Naive thymus-derived CD4-positive, alpha-beta T cell (primary cell): ENCODE results near the gene TAX1BP1. TPM values are rescaled to one million over a fixed set of nuclear protein-coding genes. Genes with fewer than 3 reads are reported as not detected.

Experiments
- ATAC-seq: fragments of 150-1000 bp; cut with Tn5 transposase; 2 replicates; pipeline ENCODE4 v1.10.0; 2021; ENCODE audit warnings: mild to moderate bottlenecking, moderate library complexity
- CTCF ChIA-PET: fragments of 350-600 bp; sonication (Branson Sonifier 250); formaldehyde crosslinking; loops from one replicate; lab custom pipeline; 2021; ENCODE audit warnings: antibody characterized with exemption; lab: Charles Lee
- POLR2A ChIA-PET: fragments of 350-600 bp; sonication (Branson Sonifier 250); formaldehyde crosslinking; loops from one replicate; lab custom pipeline; 2021; ENCODE audit warnings: antibody characterized with exemption, inconsistent platforms; lab: Charles Lee
- DNase-seq, 9 donors: peaks; one replicate each; pipeline versions ENCODE4 v3.0.0 to v3.0.0-alpha.2; 2020 to 2022; ENCODE audit warnings: mixed read lengths in 1 of 9
- H3K27ac ChIP-seq: one replicate; pipeline ENCODE4 v1.7.0; 2013; ENCODE audit warnings: mild to moderate bottlenecking, low read depth, low read length, moderate library complexity
- H3K27me3 ChIP-seq, 2 donors: one replicate each; pipeline ENCODE4 v1.7.0; 2013; ENCODE audit warnings: low read length in 2 of 2, mild to moderate bottlenecking in 2 of 2, moderate library complexity in 2 of 2; ENCODE audit not compliant: control insufficient read depth in 2 of 2, insufficient read depth in 2 of 2
- H3K36me3 ChIP-seq, 3 experiments: 1 replicate in 2 of 3; 2 replicates in 1 of 3; pipeline ENCODE4 v1.7.0; 2013; ENCODE audit warnings: low read length in 3 of 3, mild to moderate bottlenecking in 3 of 3, moderate library complexity in 1 of 3; ENCODE audit not compliant: insufficient read depth in 3 of 3, control insufficient read depth in 2 of 3
- H3K4me1 ChIP-seq, 2 donors: one replicate each; pipeline ENCODE4 v1.7.0; 2013; ENCODE audit warnings: low read length in 2 of 2, mild to moderate bottlenecking in 2 of 2, moderate library complexity in 1 of 2; ENCODE audit not compliant: control insufficient read depth in 2 of 2, insufficient read depth in 2 of 2
- H3K4me3 ChIP-seq: 2 replicates; pipeline ENCODE4 v1.7.0; 2013; ENCODE audit warnings: mild to moderate bottlenecking, low read length
- H3K9me3 ChIP-seq, 3 experiments: 1 replicate in 2 of 3; 2 replicates in 1 of 3; pipeline ENCODE4 v1.7.0; 2013; ENCODE audit warnings: low read length in 3 of 3; ENCODE audit not compliant: control insufficient read depth in 2 of 3
- H3K27ac Mint-ChIP-seq, 9 donors: one replicate each; pipeline ENCODE4 v1.8.0; 2020 to 2022; ENCODE audit warnings: mixed read lengths in 9 of 9, mild to moderate bottlenecking in 8 of 9, moderate library complexity in 5 of 9, inconsistent platforms in 2 of 9
- H3K27me3 Mint-ChIP-seq, 5 donors: one replicate each; pipeline ENCODE4 v1.8.0; 2021 to 2022; ENCODE audit warnings: mixed read lengths in 5 of 5, mild to moderate bottlenecking in 1 of 5
- H3K36me3 Mint-ChIP-seq, 5 donors: one replicate each; pipeline ENCODE4 v1.8.0; 2020 to 2022; ENCODE audit warnings: mixed read lengths in 5 of 5, mild to moderate bottlenecking in 3 of 5, inconsistent platforms in 1 of 5
- H3K4me1 Mint-ChIP-seq, 7 donors: one replicate each; pipeline ENCODE4 v1.8.0; 2020 to 2022; ENCODE audit warnings: mixed read lengths in 7 of 7, mild to moderate bottlenecking in 3 of 7, inconsistent platforms in 1 of 7
- H3K4me3 Mint-ChIP-seq, 10 donors: one replicate each; pipeline ENCODE4 v1.8.0; 2020 to 2022; ENCODE audit warnings: mild to moderate bottlenecking in 10 of 10, mixed read lengths in 10 of 10, moderate library complexity in 6 of 10, inconsistent platforms in 2 of 10
- H3K9me3 Mint-ChIP-seq, 11 donors: one replicate each; pipeline ENCODE4 v1.8.0; 2020 to 2022; ENCODE audit warnings: mixed read lengths in 11 of 11, mild to moderate bottlenecking in 4 of 11, inconsistent platforms in 1 of 11, moderate library complexity in 1 of 11
- intact Hi-C, 2 donors: fragments of 100-400 bp; cut with micrococcal nuclease; formaldehyde crosslinking; loops; one replicate each; pipeline ENCODE4 v1.15.1; 2023
- polyA plus RNA-seq, 2 donors: library from polyadenylated mRNA; unstranded; fragments of 300-500 nt; fragmentation: Illumina TruSeq; gene quantifications; one replicate each; pipeline ENCODE4 v1.2.3, GENCODE V29; 2021
- total RNA-seq, 6 experiments: library from RNA in 5 of 6; stranded (reverse) in 5 of 6; gene quantifications; 1 replicate in 5 of 6; 2 replicates in 1 of 6; pipeline ENCODE4 v1.2.3 and lab custom pipeline; 2021 to 2026

Gene TAX1BP1
- total and polyA plus RNA-seq, 7 experiments from 2014 or later: 69.4 to 112 (median 109) TPM

DNA sequence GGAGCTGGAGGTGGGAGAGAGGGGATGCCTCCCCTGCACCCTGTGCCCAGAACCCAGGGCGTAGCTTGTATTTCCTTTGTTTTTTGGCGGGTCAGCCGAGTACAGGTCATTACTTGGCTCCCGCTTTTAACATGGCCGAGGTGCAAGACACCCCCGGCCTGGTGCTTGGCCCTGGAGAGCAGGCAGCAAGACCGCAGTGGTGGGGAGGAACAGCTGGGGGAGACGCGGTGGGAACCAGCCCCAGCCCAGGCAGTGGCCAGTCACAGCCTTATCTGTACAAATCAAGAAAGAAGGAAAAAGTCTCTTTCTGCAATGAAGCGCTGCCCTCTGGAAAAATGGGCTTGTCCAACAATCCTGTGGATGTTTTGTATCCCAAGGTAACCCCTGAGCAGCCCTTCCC lies 99.1 kb downstream of the TAX1BP1 start:
- ATAC-seq: no peak
- Histone ChIP-seq H3K4me3 (no peak overlapping the region), H3K9me3 (no peaks in the 10 kb centered on the region), H3K27ac (no peak overlapping the region), H3K36me3 (no peaks in the 10 kb centered on the region), H3K27me3 (no peaks in the 10 kb centered on the region), H3K4me1 (peaks cover 0 to 5% of the 10 kb centered on the region in 2 donors)
- Mint-ChIP-seq H3K36me3 (peaks cover 0 to 18% (median 2%) of the 10 kb centered on the region in 5 donors), H3K27me3 (no peaks in the 10 kb centered on the region), H3K4me3 (no peak overlapping the region), H3K4me1 (peaks cover 0 to 29% (median 12%) of the 10 kb centered on the region in 7 donors), H3K9me3 (no peaks in the 10 kb centered on the region), H3K27ac (peak overlapping the region in 3 of 9 donors; percentile 49 to 74 (median 58))
- ChIA-PET POLR2A (no interaction called here), CTCF (interaction anchor here (1.0 kb wide), 1 partner anchor 13 kb away, joined by 3 read pairs; no protein-coding TSS in a partner anchor)
- intact Hi-C loops: no loop called here
- DNase-seq: no peak

- peak in 6 of 9 donors; percentile 12 to 36 (median 18) for DNase-seq
- intact Hi-C loops: no loop called here
- Mint-ChIP-seq H3K36me3 (peaks cover 0 to 18% (median 2%) of the 10 kb centered on the region in 5 donors), H3K9me3 (no peaks in the 10 kb centered on the region), H3K27ac (peak overlapping the region in 6 of 9 donors; percentile 22 to 77 (median 40)), H3K27me3 (no peaks in the 10 kb centered on the region), H3K4me3 (peak overlapping the region in 2 of 10 donors; percentile 14 to 39), H3K4me1 (peaks cover 0 to 29% (median 12%) of the 10 kb centered on the region in 7 donors)
- peak; percentile 87 for ATAC-seq
- Histone ChIP-seq H3K4me3 (no peak overlapping the region), H3K4me1 (peaks cover 0 to 5% of the 10 kb centered on the region in 2 donors), H3K9me3 (no peaks in the 10 kb centered on the region), H3K27ac (no peak overlapping the region), H3K27me3 (no peaks in the 10 kb centered on the region), H3K36me3 (no peaks in the 10 kb centered on the region)
- ChIA-PET POLR2A (interaction anchor here (0.8 kb wide), 1 partner anchor 22 kb away, joined by 3 read pairs; no protein-coding TSS in a partner anchor), CTCF (interaction anchor here (0.6 to 1.0 kb wide), 2 partner anchors 14 to 207 kb away, joined by 3 read pairs; no protein-coding TSS in a partner anchor)
These were observed 100.4 kb downstream of the TAX1BP1 start for GRCh38 chr7:27840313-27840712.

DNA sequence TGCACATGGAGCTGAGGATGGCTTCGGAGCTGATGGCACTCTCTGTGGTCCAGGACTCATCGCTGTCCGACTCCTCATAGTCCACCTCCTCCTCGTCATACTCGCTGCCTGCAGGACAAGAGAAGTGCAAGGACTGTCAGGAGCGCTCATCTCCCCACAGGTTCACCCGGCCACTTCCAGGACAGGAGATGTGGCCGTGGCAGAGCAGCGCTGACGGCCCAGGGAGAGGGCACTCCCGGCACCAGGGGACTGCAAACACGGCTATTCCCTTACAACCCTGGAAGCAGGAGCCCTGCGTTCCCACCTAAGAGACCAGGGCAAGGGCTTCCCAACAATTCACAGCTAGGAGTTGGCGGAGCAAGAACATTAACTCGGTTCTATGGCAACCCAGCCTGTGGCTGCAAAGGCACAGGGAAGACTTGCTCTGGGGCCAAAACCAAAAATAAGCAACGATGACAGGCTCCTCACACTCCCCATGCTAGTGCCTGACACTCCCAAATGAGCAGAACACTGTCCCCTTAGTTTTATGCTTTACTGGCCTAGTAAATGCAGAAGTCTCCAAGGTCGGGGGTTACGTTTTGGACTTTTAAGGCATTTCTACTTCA lies 100.9 kb downstream of the TAX1BP1 start:
- Mint-ChIP-seq H3K27me3 (no peaks in the 10 kb centered on the region), H3K27ac (peak overlapping the region in 1 of 9 donors; percentile 76), H3K9me3 (no peaks in the 10 kb centered on the region), H3K4me3 (peak overlapping the region in 1 of 10 donors; percentile 25), H3K4me1 (peaks cover 0 to 29% (median 12%) of the 10 kb centered on the region in 7 donors), H3K36me3 (peaks cover 0 to 18% (median 0%) of the 10 kb centered on the region in 5 donors)
- intact Hi-C loops: no loop called here
- Histone ChIP-seq H3K9me3 (no peaks in the 10 kb centered on the region), H3K27ac (no peak overlapping the region), H3K4me1 (peaks cover 0 to 5% of the 10 kb centered on the region in 2 donors), H3K27me3 (no peaks in the 10 kb centered on the region), H3K36me3 (no peaks in the 10 kb centered on the region), H3K4me3 (no peak overlapping the region)
- ATAC-seq: no peak
- DNase-seq: no peak
- ChIA-PET POLR2A (interaction anchor here (0.8 kb wide), 1 partner anchor 21 kb away, joined by 3 read pairs; no protein-coding TSS in a partner anchor), CTCF (no interaction called here)

- intact Hi-C loops: no loop called here
- H3K27me3 ChIP-seq: no peaks in the 10 kb centered on the region
- ATAC-seq (no peak), DNase-seq (no peak)
- no peak overlapping the region for H3K27ac ChIP-seq
- Mint-ChIP-seq H3K9me3 (no peaks in the 10 kb centered on the region), H3K27me3 (no peaks in the 10 kb centered on the region), H3K27ac (peak overlapping the region in 2 of 9 donors; percentile 4 to 21), H3K4me3 (no peak overlapping the region), H3K4me1 (peaks cover 0 to 23% (median 12%) of the 10 kb centered on the region in 7 donors), H3K36me3 (peaks cover 0 to 18% (median 0%) of the 10 kb centered on the region in 5 donors)
- H3K4me3 ChIP-seq: no peak overlapping the region
- H3K4me1 ChIP-seq: peaks cover 0 to 5% of the 10 kb centered on the region in 2 donors
- H3K36me3 ChIP-seq: no peaks in the 10 kb centered on the region
- CTCF ChIA-PET: no interaction called here
- no peaks in the 10 kb centered on the region for H3K9me3 ChIP-seq
- POLR2A ChIA-PET: no interaction called here
These were observed 102.2 kb downstream of the TAX1BP1 start for GRCh38 chr7:27842094-27842692.

- Mint-ChIP-seq H3K36me3 (peaks cover 0 to 18% (median 0%) of the 10 kb centered on the region in 5 donors), H3K27me3 (no peaks in the 10 kb centered on the region), H3K4me1 (peaks cover 0 to 23% (median 12%) of the 10 kb centered on the region in 7 donors), H3K9me3 (no peaks in the 10 kb centered on the region), H3K27ac (no peak overlapping the region), H3K4me3 (no peak overlapping the region)
- intact Hi-C loops: no loop called here
- H3K27me3 ChIP-seq: no peaks in the 10 kb centered on the region
- no peaks in the 10 kb centered on the region for H3K36me3 ChIP-seq
- ChIA-PET CTCF (no interaction called here), POLR2A (no interaction called here)
- no peak overlapping the region for H3K4me3 ChIP-seq
- no peak overlapping the region for H3K27ac ChIP-seq
- H3K9me3 ChIP-seq: no peaks in the 10 kb centered on the region
- H3K4me1 ChIP-seq: peaks cover 0 to 5% of the 10 kb centered on the region in 2 donors
- ATAC-seq (no peak), DNase-seq (no peak)
These were observed 102.9 kb downstream of the TAX1BP1 start for GRCh38 chr7:27842851-27843250.

DNA sequence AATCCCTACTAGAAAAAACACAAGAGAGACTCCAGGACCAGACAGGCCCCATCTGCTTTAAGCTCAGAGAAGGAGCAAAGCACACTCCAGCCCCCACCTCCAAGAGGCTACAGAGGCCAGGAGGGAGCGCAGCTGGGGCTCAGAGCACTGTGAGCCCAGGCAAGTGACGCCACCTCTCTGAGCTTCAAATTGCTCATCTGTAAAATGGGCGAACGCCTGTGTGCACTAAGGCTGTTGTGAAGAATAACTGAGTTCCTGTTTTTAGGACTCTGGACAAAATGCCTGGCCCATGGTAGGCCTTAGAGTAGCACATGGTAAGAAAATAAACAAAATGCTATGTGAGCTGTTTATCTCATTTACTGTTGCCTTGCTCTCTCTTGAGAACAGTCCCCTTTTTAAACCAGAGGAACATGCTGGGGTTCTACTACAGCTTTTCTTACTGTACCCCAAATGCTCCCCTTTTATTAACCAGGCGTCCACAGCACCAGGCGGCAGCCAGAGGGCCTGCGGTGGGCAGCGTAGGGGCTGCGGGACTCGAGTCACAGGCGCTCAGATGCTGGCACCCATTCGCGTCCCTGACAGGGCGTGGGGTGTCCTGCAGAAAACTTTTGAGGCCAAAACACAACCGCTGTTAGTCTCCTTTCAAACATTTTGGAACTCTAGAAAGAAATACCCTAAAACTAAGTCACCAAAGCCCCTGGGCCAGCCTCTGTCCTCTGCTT lies 103.8 kb downstream of the TAX1BP1 start:
- Mint-ChIP-seq H3K27ac (peak overlapping the region in 1 of 9 donors; percentile 70), H3K4me3 (no peak overlapping the region), H3K27me3 (no peaks in the 10 kb centered on the region), H3K4me1 (peaks cover 0 to 17% (median 12%) of the 10 kb centered on the region in 7 donors), H3K36me3 (peaks cover 0 to 11% (median 0%) of the 10 kb centered on the region in 5 donors), H3K9me3 (no peaks in the 10 kb centered on the region)
- Histone ChIP-seq H3K4me1 (peaks cover 0 to 5% of the 10 kb centered on the region in 2 donors), H3K4me3 (no peak overlapping the region), H3K36me3 (no peaks in the 10 kb centered on the region), H3K27me3 (no peaks in the 10 kb centered on the region), H3K27ac (no peak overlapping the region), H3K9me3 (no peaks in the 10 kb centered on the region)
- intact Hi-C loops: no loop called here
- DNase-seq (no peak), ATAC-seq (no peak)
- ChIA-PET POLR2A (no interaction called here), CTCF (no interaction called here)
